GM18498 (cell line): Measurements from ENCODE around the gene PTTG1.

Experiments
- ATAC-seq: cut with Tn5 transposase; IDR thresholded peaks from one replicate; pipeline ENCODE4 v1.9.1; 2021; ENCODE audit warnings: mild to moderate bottlenecking, moderate library complexity; ENCODE audit not compliant: unreplicated experiment

Gene PTTG1

DNA sequence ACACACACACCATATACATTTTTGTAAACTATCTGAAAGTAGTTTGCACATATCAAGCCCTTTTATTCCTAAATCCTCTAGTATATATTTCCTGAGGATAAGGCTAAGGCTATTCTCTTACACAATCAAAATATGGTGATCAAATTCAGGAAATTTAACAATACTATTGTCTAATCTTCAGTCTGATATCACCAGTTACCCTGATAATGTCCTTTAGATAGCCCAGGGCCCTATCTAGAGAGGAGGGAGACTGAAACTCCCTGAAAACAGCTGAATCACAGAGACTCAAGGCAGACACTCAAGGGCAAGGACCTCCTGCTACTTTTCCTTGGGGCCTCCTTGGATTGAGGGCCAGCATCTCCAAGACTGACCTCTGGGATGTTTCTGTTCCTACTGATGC, 30.4 kb downstream of the PTTG1 start:
- no peak for ATAC-seq

DNA sequence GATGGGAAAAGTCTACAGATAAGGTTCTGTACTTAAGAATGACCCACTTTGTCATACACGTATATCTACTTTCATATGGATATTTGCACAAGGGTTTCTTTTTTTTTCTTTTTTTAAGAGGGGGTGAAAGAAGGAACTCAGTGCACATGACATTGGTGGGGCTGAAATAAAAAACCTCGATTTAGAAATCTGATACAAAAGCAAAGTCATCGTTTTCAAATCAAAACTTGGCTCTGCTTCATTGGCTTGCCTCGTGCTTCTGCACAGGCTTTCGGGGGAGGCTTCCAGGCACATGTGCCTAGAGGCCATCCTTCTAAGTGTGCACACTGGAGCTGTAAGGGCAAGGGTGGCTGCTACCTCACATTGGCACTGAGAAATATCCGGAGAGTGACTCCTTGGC, 31.1 kb downstream of the PTTG1 start:
- ATAC-seq = no peak

DNA sequence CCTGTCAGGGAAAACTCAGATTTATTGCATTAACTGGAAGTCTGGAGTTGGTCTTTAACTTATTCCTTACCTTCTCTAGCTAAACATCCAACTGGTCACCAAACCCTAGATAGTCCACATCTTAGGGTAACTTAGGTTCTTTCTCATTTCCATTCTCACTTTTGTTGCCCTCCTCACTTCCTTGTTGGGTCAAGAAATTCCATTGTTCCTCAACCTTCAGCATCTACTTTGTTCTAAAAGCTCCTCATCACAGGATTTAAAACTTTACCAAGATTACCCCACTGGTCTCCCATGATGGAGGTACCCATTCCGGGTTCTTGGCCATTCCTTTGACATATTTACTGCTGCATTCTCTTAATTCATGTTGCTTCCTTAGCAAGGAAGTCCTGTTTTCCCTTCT, 32.1 kb downstream of the PTTG1 start:
- no peak for ATAC-seq

DNA sequence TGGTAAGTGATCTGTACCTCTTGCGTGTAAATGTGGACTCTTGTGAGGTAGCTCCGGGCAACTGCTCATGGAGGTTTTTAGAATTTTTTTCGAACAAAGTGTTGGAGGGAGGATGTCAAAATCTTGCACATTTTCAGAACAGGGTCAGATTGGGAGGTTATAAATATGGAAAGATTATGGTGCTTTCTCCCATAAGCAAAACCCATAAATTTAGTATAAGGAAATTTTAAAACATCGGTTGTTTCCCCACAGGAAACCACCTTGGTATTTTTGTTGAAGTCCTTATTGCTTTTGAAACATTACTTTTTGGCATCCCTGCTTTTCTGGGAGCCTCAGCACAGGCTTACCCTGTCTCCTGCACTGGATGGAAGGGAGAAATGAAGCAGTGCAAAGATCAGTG, 33.9 kb downstream of the PTTG1 start:
- no peak for ATAC-seq

DNA sequence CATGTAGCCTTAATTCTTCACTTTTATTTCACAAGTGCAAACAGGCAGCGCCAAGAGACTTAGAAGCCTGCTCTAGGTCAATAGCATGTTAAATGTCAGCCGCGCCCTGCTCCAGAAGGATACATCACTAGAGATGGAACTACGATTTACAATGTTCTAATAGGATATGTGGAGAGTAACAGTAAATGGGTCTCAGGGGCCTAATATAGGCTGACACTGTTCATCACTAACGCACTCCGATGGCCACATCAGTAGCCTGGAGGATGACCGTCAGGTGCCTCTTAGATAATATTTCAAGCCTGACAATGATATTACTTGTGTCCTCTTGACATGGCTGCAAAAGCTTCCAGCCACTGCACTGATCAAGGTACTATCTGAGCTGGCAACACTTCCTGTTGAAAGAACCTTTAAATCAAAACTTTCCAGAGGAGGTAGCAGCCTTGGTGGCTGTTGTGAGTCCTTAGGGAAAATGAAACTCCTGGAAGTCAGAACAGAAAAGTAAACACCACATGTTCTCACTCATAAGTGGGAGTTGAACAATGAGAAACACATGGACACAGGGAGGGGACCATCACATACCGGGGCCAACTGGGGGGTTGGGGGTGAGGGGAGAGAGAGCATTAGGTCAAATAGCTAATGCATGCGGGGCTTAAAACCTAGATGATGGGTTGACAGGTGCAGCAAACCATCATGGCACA, 35.0 kb downstream of the PTTG1 start:
- no peak for ATAC-seq

DNA sequence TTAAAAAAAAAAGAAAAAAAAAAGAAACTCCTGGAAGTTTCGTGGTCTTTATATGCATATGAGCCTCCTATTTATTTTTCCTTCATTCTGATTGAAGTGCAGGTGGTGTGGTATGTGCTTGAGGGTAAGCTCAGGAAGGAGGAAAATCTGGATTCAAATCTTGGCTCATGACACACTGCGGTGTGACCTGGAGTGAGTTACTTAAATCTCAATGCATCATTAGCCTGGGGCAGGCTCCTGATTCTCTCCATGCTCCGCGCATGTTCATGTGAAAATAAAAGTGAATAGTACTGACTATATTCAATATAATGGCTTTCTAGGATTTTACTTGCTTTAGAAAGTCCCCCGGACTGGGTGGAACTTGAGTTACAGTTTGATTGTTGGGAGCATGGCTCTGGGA, 35.6 kb downstream of the PTTG1 start:
- no peak for ATAC-seq

DNA sequence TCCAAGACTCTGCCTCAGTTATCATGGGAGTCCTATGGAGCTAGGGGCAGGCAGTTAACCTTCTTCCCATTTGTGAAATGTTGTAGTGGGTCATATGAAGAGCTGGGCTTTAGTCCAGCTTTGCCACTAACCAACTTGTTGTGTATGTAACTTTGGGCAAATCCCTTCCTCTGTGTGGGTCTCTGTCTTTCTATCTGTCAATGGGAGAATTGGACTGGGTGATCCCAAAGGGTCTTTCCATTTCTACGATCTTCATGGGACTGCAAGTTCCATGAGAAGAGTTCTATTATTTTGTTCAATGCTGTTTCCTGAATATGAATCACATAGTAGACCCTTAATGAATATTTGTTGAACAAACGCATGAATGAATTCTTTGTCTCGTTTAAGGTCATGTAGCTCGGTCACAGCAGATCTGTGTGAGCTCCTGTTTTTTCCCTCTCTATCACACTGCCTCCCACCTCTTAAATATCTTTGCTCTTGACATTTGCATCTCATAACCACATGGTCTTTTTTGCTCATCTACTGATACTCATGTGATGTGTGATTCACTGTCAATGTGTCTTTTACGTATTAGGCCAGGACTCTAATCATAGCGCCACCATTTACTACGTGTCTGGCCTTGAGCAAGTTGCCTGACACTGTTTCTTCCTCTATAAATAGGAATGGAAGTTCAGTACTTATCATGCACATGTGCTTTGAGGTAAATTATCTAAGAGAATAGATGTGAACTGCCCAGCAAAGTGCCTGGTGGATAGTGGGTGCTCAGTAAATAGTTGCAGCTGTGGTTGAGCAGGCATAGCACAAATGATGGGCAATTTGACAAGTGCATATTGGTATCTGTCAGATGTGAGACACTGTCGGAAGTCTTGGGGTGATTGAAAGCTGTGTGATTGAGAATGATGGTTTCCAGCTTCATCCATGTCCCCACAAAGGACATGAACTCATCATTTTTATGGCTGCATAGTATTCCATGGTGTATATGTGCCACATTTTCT, 37.4 kb downstream of the PTTG1 start:
- ATAC-seq = peak; percentile 79

DNA sequence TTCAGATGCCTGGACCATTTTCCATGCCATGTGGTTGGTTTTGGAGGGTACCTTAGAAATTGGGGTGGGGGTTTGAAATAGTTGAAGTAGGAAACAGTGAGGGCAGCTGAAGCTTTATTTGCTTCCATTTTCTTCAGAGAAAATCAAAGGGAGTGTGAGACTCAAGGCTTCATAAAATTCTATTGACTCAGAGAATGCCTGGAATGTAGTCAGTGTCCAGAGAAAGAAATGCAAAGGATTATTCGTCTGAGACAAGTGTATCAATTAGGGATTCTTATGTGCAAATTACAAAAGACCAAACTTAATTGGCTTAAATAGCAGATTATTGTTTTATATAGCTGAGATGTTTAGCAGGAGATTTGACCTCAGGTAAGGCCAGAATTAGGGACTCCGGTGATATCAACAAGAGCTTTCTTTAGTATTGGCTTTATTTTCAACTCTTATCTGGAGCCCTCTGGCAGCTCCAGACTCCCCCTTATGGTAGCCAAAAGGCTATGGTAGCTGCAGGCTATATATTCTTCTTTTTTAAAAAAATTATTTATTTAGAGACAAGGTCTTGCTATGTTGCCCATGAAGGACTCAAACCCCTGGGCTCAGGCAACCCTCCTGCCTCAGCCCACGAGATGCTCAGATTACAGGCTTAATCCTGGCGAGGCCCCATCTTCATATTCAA, 38.9 kb downstream of the PTTG1 start:
- ATAC-seq = no peak

DNA sequence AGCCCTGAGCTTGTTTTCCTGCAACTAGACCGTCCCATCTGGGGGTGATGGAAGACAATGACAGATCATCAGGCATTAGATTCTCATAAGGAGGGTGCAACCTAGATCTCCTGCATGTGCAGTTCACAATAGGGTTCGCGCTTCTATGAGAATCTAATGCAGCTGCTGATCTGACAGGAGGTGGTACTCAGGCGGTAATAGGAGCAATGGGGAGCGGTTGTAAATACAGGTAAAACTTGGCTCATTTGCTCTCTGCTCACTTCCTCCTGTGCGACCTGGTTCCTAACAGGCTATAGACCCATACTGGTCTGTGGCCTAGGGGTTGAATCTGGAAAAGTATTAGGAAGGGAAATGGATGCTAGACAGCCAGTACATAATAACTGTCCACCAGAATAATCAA, 39.7 kb downstream of the PTTG1 start:
- ATAC-seq = no peak

DNA sequence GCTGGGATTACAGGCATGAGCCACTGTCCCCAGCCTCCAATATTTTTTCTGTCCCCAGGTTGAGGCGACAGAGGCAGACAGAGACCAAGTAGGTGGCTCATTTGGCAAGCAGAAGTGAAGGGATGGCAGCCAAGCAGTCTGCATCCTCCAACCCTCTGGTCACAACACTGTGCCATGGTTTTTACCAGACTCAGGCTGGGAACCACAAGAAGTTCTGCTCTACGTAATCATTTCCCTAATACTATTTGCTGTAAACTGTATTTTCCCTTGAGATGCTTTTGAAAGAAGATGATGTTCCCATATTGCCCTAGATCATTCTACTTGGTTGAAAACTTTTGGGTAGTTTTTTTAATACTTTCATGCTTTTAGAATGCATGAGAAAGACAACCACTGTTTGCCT, 40.5 kb downstream of the PTTG1 start:
- ATAC-seq = peak; percentile 27

DNA sequence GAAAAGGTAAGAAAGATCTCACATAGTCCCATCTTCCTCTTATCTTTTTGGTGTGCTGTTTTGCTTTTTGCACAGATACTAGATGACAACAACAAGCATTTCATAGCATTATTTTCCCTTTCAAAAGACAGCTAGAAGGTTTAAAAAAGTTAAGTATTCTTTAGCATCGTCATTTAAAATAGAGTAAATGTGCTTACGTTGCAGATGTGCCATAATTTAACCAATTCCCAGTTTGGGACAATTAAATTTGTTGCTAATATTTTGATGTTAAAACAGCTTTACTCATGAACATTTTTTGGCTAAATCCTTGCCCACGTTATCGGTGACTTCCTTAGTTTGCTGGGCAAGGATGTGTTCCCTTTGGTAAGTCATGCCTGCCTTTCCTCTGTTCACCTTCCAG, 41.6 kb downstream of the PTTG1 start:
- no peak for ATAC-seq

DNA sequence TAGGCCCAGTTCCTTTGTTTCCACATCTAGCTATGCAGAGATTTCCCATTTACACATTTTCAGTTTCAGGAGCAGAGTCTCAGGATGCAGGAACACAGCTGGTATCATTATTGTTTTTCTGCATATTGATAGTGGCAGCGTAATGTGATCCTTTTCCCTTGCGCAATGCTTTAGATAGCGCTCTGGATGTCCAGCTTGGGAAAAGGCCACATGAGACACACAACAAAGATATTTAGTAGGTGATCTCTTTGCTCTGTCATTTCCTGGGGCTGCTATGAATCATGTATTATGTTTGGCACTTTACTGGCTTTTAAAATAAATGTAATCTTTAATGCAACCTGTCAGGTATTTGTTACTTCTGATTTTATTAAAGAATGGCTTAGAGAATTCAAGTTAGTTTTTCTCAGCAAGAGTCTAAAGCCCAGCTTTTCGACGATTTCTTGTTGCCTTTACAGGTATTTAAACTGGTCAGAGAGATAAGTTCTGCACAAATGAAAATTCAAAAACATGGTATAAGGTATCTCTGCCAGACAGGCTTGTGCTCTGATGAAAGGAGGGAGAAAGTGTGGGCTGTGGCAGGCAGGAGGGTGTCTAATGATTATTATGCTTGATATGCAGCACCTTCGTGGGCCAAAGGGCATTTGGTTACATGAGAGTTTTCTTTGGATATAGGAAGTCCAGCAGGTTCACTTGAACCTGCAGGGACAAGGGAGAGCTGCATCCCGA, 42.2 kb downstream of the PTTG1 start:
- ATAC-seq = no peak

DNA sequence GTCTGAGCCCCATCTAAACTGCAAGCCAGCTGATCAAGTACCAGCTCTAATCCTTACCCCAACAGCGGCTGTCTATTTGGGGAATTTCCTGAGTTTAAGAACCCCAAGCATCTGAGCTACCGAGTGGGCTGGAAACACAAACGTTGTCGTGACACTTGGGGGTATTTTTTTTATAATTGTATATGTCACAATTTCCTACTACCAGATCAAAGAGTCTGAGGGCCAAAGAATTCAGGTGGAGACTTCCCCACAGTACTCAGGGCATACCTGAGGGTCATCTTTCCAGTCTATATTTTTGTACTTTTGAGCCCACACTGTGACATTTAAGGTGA, 42.8 kb downstream of the PTTG1 start:
- ATAC-seq = no peak

DNA sequence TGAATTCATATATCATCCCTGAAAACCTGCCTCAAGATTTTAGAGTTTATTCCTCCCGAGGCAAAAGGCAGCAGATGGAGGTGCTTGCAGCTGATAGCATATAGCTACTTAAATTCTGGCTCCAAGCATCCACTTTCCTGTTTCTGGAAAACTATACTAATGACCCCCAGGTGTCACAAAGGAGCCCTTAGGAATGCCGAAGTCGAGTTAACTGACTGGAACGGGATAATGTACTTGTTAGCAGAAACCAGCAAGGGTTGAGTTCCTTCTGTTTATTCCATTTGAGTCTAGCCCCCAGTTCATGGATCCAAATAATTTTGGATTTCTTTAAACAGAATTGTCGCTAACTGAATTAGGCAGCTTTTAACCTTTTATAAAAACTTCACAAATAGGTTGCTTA, 44.5 kb downstream of the PTTG1 start:
- ATAC-seq = no peak

DNA sequence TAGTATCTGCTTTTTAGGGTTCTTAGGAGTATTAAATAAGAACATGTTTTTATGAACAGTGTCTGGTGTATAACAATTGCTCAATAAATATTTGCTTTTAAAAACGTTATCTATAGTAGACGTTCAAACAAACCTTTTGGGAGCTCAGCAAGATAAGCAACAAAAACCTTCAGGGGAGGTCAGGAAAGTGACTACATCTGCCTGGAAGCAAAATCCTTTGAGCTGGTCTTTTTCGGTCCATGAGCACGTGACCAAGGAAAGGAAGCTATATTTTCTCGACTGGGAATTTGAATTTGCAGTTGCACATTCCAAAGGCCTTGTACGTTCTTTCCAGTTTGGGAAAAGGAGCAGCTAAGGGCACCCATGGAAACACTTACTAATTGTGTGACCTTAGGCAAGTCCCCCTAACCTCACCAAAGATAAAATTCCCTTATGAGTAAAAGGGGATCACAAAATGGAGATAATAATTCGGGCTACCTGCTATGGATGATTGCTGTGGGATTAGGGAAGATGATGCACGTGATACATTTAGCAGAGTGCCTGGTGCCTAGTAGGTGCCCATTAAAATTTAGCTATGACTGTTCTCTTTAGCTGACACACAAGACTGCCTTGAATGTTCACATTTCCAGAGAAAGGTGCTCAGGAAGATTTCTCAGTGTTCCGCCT, 45.4 kb downstream of the PTTG1 start:
- no peak for ATAC-seq

DNA sequence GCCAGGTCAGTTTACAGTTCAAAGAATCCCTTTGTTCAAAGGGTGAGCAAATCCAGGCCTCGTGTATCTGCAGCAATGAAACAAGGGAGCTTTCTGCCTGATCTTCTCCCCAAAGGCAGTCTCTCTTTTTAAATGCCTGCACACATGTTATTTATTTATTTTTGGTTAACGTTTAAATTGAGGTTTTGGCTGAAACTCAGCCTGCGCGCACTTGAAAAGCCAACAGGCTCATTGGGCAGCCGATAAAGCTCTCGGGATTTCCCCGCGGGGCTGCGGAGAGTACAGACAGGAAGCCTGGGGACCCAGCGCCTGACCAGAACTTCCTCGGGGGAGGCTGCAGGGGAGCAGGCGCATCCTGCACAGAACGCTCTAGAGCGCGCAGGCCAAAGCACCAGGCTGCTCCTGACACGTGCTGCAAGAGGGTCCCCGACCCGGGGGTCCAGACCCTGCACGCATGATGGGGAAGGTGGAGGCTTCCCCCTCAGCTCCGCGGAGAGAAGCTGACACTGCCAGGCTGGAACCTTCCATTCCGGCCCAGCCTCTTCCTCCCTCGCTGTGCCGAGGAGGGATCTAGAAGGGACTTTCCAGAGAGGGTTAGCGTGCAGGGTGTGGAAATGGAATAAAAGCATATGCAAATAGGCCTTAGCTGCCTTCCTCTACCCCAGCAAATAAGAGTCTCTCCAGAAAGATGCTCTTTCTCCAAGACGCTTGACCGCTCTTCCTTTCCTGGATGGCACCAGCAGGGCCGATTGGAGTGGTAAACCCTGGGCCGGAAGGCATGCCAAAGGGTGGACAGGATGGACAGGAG, 46.1 kb downstream of the PTTG1 start:
- ATAC-seq = peak; percentile 93

DNA sequence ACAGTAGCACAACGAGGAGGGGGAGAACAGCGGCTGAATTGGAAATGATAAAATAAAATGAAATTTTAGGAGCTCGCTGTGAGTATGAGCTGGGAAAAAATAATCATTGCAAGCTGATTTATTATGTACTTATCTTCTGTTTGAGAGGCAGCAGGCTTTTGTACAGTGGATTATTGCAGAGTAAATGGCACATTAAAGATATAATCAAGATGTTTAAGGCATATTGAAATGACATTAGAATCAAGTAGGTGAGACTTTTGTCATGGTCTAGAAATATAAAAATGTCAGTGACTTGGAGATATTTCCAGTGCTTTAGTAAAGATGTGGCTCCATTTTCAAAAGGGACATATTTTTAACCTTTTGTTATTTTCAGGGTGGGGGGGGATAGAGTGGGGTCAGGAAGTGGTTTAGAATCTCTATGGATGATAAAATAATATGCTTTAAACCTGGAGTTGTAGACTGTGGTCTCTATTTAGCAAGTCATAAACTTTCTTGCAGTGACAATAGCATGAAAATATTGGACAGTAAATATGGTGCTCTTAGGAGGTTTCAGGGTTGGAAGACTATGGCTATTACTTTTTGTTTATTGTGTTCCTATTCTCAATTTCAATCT, 46.8 kb downstream of the PTTG1 start:
- ATAC-seq = no peak

DNA sequence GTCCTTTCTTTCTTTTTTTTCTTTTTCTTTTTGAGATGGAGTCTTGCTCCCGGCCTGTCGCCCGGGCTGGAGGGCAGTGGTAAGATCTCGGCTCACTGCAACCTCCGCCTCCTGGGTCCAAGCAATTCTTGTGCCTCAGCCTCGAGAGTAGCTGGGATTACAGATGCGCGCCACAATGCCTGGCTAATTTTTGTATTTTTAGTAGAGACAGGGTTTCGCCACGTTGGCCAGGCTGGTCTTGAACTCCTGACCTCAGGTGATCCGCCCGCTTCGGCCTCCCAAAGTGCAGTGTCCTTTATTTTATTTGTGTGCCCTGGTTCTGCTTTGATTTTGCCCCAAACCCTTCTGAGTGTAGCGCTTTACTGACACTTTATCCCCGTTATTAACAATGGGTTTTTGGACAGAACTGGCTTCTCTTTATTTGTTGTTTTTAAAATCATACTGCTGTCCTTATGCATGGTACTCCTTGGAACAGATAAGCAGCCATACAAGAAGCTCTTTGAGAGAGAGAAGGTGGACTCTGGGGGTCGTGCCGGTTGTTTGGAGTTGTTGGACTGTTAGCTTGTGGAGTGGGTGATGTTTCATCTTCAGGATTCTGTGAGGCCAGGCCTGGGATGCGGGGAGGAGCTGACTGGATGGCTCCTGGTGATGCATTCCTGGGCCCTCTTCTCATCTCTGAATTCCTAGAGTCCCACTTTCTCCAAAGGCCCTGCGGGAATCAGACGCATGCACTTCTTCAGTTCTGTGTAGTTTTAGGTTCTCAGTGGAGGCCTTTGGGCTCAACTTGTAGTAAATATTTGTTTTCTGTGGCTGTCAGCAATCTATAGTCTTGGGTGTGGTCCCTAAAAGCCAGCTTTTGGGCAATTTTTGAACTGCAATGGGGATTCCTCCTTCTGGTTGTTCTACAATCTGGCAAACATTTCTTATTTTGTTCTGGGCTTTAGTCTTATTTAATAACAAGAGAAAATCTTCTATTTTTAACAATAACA, 47.8 kb downstream of the PTTG1 start:
- ATAC-seq = no peak
